Suppressor macrophage treated with lipopolysaccharide for 4 hours (primary cell): ENCODE results near the gene FAM131C.

Experiments
- DNase-seq: peaks from one replicate; pipeline ENCODE4 v3.0.0-alpha.2; 2020

The FAM131C gene

DNA sequence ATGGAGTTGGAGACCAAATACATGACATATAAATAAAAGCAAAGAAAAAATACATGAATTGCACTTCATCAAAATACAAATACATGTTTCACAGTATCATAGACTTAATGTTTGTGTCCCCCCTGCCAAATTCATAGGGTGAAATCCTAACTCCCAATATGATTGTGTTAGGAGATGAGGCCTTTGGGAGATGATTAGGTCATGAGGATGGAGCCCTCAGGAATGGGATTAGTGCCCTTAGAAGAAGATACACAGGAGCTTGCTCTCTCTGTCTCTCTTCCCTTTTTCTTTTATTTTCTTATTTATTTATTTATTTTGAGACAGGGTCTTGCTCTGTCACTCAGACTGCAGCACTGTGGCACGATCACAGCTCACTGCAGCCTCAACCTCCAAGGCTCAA lies 26.0 kb upstream of the FAM131C start:
- no peak for DNase-seq

DNA sequence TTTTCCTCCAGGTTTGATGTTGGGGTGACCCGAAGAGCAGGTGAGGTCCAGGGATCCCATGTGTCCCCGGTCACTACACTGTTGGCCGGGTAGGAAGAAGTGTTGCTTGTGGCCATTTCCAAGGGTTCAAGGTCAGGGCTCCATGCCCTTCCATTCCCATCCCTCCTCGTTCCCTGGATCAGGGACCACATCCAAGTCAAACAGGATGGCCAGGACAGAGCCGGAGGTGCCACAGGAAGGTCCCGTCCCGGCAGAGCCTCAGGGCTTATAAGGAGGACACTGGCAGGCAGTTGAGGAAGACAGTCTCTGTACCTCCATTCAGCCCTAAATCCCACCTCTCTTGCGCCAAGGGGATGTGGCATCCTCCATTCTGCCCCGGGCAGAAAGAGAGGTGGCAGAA lies 22.0 kb upstream of the FAM131C start:
- no peak for DNase-seq

DNA sequence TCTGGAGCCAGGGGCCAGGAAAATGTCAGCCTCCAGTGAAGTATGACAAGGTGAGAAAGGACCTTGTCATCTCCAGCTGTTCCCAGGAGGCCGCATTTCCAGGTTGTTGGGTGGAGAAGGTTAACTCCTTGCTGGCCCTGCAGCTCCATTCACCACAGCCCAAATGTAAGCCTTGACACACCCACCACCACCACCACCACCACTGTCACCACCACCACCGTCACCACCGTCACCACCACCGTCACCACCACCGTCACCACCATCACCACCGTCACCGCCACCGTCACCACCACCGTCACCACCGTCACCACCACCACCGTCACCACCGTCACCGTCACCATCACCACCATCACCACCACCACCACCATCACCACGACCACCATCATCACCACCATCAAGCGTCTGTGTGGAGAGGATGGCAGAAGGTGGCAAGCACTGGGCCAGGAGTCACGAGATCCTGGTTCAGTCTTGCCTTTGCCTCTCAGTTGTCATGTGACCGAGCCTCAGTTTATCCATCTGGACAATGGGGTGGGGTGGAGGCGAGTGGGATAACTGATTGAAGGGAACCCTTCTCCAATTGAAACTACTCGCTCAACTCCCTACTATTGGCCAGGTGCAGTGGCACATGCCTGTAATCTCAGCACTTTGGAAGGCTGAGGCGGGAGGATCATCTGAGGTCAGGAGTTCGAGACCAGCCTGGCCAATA lies 21.2 kb upstream of the FAM131C start:
- DNase-seq: no peak

DNA sequence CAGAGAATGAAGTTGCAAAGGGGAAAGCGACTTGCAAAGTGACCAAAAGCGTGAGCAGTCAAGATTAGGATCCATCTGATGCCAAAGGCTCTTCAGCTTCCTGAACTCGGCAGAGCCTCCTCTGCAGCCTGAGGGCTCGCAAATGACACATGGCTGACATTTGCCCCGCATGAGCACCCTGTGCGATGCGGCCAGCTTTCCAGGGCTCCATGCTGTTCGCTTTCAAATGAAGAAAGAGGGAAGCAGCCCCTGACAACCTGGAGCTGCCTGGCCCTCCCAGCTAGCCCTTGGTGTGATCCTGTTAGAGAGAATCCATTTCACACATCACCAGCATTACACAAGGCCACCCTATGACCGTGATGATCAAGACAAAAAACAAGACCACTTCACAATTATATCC lies 20.2 kb upstream of the FAM131C start:
- DNase-seq: no peak

DNA sequence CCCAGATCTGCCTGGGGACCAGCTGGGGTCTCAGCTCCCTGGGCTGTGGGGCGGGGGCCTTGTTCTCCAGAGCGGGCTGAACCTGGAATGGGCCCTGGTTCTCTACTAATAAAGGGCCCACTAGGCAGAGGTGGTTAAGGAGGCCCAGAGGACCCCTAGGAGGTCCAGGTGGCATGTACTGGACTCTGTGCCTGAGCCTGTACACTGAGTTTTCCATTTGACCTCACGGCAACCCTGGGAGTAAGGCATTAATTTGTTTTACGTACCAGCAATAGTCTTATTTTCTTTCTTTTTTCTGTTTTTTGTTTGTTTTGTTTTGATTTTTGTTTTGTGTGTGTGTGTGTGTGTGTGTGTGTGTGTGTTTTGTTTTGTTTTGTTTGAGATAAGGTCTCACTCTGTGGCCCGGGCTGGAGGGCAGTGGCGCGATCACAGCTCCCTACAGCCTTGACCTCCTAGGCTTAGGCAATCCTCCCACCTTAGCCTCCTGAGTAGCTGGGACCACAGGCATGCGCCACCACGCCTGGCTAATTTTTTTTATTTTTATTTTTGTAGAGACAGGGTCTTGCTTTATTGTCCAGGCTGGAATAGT lies 19.6 kb upstream of the FAM131C start:
- no peak for DNase-seq

DNA sequence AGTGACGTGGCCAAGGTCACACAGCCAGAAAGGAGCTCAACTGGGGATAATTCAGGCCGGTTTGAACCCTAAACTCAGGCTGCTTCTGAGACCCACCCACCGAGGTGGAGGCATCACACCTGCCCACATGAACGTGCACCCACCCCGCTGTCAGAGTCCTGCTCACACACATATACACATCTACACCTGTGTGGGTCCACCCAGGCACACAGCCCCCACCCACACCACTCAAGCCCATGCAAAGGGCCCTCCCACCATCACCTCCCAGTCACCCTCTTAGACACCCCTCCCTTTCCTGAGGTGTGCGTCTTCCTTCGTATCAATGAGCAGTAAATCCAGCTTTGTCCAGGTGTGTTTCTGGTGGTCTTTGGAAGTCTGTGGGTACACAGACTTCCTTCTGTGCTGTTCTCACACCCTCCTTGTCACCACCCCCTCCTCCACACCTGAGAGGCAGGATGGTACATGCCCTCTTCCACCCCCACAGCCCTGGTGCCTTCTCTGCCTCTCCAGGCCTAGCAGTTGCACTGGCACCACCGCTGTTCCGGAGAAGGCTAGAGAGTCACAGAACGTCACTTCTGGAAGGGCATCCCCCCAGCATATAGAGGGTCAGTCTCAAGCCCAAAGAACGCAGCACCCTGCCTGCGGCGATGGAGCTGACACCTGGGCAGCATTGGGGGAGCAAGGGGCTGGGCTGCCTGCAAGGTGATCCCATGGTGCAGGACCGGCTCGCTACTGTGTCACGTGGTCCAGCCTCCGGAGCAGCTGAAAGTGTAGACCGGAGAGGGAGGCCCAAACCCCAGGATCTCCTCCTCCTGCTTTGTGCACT lies 18.9 kb upstream of the FAM131C start:
- DNase-seq: no peak

DNA sequence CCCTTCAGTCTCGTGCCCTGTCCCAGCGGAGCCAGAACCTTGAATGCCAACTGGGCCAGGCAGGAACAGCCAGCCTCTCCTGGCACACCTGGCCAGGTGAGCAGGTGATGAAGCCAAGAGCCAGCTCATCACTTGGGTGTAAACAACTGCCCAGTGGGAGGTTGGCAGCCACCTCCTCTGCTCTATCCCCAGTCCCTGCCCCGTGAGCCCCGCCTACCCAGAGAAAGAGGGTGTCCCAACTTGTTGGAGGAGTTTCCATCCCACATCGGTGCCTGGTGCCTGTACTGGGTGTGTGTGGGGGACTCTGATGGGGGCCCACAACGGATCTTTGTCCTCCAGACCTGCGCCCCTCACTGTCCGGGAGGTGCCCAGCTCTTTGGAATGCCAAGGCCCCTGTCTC lies 17.8 kb upstream of the FAM131C start:
- no peak for DNase-seq

DNA sequence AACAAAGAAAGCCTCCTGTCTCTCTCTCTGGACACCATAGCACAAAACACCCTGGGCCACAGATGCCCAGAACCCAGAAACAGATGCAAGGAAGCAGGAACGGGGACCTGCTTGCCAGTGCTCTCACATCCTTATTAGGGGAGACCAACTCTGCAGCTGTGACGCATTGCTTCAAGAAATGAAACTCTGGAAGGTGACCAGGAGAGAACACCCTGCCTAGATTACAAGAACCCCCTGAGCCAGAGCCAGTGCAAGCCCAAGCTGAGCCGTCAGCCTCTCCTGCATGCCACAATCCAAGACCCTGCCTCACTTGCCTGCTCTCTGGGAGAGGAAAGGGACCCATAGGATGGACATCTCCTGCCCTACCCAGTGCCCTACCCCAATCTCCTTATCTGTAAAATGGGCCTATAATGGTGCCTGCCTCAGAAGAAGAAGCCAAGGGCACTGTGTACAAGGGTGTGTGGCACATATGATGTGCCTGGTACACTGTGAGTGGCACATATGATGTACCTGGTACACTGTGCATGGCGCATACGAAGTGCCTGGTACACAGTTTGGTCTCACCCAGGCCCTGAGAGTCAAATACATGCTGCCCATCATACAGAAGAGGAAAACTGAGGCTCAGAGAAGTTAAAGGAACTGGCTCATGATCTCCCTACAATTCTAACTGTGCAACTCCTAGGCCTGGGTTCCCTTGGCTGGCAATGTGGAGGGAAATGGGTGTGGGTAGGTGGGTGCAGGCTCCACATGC lies 16.8 kb upstream of the FAM131C start:
- DNase-seq: no peak

DNA sequence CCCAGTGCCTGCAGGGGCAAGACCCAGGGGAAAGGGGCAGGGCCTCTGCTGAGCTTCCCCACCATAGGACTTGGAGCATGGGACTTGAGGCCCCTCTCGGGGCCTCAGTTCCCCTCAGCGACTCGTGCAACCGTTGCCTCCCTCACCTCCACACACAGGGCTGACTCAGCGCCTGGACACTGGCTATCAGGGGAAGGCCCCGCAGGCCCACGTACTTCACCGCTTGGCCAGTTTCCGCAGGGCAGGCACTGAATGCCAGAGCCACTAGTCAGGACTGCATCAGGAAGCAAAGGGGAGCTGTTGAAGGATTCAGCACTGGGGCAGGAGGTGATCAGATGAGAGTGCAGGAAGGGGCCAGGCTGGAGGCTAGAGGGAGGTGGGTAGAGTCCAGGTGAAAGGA lies 15.5 kb upstream of the FAM131C start:
- DNase-seq: no peak

DNA sequence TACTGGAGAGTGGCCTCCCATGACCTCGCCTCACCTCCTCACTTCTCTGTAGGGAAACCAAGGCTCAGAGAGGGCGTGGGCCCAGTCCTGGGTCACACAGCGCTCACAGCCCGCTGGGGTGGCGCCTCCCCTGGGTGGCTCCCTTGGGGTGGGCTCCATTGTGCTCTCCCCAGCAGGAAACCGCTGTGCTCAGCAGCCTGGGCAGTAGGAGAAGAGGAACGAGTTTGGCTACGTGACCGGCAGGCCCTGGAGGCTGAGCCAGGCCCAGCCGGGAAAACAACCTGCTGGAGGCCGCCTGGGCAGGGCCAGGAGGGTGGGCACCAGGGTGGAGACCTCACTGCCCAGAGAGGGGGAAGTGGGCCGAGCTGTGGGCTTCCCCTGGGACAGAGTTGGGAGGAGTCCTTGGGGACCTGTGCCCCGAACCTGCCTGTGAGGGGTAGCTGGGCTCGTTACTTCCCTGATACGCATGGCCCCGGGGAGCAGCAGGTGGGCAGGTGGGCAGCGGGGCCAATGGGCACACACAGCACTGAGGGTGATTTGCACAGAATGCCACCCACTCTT lies 15.0 kb upstream of the FAM131C start:
- DNase-seq: no peak

DNA sequence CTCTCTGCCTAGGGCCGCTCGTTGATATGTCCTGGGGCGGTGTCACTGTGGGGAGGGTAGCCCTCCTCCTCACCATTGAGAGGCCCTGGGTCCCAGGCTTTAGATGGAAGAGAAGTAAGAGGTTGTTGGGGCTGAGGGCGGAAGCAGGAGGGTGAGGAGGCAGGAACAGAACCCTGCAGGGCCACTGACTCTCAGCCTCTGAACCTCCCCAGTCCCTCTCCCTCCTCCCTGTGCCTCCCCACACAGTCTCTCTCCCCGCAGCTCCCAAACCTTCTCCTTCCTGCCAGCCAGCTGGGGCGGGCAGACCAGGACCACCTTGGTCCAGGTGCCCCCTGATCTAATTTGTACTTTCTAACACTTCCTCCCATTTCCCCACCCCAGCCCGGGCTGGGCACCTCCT lies 14.3 kb upstream of the FAM131C start:
- no peak for DNase-seq

DNA sequence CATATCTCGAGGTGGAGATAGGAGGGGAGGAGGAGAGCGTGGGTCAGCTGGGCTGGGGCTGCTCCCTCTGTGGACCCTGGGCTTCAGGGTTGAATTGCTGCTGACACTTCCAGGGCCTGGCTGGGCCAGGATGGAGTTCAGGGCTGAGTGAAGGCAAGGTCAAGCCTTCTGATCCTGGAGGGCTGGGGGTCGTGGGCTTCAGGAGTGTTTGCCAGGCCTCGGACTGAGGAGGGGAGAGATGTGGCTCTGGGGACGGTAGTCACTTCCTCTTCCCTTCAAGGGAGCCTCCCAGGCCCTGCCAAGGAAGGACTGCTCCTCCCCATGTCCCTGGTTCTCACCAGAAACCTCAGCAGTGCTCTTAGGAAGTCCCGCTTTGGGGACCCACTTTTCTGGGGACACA lies 12.1 kb upstream of the FAM131C start:
- DNase-seq: peak; percentile 14

DNA sequence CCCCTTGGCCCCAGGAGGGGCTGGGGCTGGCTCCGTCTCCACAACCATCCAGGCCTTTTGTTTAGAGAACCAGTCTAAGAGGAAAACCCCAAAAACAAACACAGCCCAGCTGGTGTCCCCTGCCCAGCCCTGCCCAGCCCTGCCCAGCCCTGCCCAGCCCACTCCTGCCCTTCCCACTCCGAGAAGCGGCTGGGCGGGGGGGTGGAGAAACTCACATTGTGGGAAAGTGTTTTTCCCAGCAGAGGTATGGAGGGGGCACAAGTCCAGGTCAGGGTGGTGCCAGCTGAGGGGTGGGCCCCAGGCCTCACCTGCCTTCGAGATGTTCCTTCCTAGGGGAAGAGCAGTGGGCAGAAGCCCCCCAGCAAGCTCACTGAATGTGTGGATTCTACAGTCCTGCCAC lies 10.0 kb upstream of the FAM131C start:
- DNase-seq: no peak

DNA sequence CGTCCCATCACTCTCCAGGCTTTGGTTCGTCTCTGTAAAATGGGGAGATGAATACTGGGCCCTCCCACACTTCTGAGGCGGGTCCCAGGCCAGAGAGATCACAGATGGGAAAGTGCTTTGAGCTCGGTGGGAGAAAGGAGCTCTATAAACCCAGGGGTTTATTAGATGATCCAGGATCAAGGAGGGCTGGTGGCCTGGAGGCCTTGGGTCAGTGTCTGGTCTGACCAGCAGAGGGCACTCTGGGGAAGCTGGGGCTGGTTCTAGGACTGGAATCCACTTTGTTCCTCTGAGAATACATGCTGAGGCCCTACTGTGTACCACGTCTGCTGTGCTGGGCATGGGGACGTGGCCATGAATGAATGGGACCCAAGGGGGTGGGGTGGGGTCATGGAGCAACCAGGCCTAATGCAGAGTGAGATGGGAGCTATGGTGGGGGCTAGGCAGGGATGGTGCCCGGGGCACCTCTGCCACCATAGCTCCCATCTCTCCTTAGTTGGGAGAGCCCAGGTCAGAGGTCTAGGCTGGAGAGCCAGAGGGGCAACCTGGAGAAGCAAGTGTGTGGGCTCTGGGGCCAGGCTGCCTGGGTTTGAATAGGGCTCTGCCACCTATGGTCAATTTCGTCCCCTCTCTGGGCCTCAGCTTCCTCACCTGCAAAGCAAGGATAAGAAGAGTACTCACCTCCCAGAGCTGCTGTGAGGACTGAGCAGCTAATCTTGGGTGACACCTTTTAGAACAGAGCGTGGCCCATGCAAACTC lies 9.0 kb upstream of the FAM131C start:
- DNase-seq: peak; percentile 79

DNA sequence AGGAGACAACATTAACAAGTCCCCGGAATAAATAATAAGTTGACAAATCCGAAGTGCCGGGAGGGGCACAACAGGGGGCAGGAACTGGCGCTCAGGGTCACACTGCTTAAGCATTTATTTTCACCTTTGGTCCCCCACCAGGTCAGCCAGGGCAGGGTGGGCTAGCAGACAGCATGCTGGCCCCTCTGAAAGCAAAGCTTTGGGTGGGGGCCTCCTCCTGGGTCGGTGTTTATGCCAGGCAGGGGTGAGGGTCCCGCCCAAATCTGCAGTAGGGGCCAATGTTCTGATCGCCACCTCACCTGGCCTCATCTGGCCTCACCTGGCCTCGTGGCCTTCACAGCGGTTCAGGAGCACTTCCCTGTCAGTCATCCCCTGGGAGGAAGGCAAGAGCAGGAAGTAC lies 8.2 kb upstream of the FAM131C start:
- no peak for DNase-seq

DNA sequence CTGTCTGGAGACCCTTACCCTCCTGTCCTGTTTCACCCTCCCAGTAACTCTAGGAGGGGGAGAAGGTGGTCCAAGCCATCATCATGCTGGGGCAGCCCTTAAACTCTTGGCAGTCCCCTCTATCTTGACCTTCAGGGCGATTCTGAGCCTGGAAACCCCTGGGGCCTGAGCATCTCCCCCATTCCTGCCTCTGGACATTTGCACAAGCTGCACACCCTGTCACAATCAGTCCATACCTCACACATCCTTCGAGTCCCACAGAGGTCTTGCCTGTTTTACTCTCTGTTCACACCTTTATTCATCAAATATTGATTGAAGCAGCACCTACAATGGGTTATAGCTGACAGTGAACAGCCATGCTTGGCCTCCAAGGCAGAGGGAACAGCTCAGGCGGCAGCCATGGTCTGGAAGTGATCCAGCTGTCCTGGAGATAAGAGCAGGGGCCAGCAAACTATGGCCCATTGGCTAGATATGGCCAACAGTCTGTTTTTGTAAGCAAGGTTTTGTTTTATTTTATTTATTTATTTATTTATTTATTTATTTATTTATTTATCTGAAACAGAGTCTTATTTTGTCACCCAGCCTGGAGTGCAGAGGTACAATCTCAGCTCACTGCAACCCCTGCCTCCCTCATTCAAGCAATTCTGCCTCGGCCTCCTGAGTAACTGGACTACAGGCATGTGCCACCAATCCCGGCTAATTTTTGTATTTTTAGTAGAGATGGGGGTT lies 7.1 kb upstream of the FAM131C start:
- no peak for DNase-seq

DNA sequence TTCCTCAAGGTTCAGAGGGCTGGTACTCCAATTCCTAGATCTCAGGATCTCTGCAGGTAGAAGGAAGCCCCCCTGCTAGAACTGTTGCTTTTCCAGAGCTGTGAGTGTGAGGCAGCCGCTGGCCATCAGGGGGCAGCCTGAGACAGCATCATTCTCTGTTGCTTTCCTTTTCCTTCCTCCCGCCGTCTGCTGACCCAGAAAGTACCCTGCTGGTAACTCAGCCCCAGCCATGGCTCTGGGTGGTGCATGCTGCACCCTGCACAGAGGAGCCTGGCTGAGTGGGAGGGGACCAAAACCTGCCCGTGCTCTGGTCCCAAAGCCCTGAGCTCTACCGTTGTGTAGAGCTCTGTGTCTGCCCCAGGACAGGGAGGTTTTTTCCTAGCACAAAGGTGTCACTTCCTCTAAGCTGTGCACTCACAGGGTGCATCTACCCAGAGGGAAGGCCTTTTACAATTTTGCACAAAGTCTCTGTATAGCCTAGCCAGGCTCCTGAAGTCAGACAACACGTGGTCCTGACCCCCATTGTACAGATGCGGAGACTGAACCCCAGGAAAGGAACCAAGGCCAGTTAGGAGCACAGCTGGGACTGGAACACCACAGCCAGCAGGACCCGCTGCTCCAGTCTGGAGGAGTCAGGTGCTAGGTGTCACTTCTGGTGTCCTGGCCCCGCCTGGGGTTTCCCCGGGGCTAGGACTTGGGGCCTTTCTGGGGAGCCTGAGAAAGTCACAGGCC lies 5.6 kb upstream of the FAM131C start:
- DNase-seq: peak; percentile 69

DNA sequence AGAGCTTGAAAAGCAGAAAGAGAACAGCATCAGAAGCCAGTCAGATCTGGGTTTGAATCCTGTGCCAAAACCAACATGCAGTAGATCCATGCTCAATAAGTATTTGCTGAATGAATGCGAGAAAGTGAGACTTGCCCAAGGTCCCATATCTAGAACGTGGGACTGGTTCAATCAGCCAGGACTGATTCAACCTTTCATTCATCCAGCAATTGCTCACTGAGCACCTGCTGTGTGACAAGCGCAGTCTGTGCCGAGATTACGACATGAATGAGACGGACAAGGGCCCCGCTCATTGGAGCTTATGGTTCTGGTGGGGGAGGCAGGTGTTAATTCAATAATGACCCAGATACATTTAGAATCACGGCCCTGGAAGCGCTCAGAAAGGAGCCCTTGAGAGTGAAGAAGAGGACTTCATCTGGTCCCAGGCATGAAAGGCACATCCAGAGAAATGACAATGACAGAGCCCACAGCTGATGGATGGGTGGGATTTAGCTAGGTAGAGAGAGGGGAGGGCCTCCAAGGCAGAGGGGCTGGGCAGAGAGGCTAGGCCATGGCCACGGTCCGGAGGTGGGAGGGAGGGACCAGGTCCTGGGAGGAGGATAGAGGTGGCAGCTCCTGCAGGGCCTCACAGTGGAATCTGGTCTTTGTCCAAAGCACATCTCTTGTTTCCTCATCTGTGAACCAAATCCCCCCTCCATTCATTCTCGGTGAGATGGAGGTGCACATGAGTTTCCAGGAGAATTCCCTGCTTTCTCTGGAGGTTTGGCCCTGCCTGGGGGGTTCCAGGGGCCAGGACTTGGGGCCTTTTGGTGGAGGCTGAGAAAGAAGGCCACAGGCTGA lies 4.2 kb upstream of the FAM131C start:
- no peak for DNase-seq

DNA sequence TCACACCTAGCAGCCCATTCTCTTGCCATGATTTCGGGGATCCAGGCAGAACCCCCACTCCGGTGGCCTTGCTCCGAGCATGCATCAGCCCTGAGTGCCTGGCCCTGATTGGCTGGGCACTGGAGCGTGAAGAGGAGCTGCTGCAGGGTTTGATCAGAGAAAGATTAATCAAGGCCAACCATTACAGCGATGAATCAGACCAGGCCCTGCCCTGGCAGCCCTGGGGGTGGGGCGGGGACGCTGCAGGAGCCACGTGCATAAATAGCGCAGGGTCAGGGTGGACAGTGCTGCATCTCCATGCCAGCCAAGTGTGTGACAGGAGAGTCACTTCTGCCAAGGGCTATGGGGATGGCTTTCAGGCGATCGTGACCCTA lies 3.4 kb upstream of the FAM131C start:
- DNase-seq: no peak
